GM12872 (cell line): ENCODE results near the gene LIPN.

Source experiments
- TF ChIP-seq, protein P1 (sequence below): IDR thresholded peaks from 3 replicates; pipeline ENCODE4 v1.5.1; 2011; ENCODE audit warnings: low read depth, mild to moderate bottlenecking, low read length, moderate library complexity; ENCODE audit not compliant: insufficient read depth

Gene LIPN, protein sequence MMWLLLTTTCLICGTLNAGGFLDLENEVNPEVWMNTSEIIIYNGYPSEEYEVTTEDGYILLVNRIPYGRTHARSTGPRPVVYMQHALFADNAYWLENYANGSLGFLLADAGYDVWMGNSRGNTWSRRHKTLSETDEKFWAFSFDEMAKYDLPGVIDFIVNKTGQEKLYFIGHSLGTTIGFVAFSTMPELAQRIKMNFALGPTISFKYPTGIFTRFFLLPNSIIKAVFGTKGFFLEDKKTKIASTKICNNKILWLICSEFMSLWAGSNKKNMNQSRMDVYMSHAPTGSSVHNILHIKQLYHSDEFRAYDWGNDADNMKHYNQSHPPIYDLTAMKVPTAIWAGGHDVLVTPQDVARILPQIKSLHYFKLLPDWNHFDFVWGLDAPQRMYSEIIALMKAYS

DNA sequence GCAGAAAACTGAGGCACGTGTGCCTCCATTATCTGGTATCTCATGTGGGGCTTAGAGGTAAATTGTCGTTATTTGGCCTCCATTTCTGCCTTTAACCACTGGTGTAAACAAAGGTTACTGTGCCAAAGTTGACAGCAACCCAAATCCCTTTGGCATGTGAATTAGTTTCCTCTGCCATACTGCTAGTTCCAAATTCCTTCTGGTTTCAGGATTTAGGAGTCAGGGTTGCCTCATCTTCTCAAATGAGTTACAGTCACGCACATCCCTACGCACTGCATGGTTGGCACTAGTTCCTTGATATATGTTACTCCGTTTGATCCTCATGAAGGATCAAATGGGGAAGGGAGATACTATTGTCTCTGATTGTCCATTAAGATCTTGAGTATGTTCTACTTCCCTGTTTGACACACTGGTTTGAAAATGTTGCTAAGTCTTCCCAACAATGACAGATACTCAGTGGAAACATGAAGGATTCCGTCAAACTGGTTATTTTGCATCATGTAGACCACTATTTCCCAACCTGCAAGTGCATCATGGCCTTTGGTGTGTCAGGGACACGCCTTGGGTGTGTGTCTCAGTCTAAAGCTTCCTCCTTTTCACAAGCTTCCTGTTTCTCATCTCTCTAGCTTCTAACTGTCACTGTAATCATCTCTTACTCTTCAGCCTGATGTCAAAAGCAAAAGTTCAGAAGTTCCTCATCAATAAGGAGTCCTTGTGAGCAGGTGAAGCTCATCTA, at the start of gene LIPN:
Gene LIPN (plus strand): TSS at position 655 of the 736 bp plus-strand sequence. CDS start 1,386 bp downstream, outside the sequence.
- TF ChIP-seq, protein P1, sequence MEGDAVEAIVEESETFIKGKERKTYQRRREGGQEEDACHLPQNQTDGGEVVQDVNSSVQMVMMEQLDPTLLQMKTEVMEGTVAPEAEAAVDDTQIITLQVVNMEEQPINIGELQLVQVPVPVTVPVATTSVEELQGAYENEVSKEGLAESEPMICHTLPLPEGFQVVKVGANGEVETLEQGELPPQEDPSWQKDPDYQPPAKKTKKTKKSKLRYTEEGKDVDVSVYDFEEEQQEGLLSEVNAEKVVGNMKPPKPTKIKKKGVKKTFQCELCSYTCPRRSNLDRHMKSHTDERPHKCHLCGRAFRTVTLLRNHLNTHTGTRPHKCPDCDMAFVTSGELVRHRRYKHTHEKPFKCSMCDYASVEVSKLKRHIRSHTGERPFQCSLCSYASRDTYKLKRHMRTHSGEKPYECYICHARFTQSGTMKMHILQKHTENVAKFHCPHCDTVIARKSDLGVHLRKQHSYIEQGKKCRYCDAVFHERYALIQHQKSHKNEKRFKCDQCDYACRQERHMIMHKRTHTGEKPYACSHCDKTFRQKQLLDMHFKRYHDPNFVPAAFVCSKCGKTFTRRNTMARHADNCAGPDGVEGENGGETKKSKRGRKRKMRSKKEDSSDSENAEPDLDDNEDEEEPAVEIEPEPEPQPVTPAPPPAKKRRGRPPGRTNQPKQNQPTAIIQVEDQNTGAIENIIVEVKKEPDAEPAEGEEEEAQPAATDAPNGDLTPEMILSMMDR: no peak

DNA sequence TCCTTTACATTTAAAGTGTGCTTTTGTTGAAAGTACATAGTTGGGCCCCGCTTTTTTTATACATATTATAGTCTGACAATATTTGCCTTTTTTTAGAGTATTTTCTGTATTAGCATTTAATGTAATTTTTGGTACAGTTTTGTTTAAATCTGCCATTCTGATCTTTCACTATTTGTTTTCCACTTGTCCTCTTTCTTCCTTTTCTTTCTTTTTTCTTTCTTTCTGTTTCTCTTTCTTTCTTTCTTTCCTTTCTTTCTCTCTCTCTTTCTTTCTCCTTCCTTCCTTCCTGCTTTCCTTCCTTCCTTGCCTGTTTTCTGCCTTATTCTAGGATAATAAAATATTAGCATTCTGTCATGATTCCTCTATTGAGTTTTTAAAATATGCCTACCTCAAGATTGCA, 44.3 kb upstream of the LIPN start:
- TF ChIP-seq, protein P1: no peak

DNA sequence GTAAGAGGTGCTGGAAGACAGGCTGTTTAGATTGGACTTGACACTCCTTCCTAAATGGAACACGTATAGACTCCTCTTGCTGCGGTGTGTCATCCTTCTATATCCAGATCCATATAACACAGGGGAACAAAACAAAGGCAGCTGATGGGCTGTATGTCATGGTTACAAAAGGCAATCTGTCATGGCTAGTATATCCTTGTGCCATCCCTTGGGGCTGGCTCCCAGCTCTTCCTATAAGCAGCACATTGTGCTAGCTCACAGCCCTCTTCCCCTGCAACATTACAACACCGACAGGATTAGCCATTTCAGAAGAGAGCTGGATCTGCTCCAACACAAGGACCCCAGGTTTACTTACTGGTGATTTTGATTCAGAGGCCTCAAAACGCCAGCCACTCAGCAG, 38.4 kb upstream of the LIPN start:
- TF ChIP-seq, protein P1: no peak

DNA sequence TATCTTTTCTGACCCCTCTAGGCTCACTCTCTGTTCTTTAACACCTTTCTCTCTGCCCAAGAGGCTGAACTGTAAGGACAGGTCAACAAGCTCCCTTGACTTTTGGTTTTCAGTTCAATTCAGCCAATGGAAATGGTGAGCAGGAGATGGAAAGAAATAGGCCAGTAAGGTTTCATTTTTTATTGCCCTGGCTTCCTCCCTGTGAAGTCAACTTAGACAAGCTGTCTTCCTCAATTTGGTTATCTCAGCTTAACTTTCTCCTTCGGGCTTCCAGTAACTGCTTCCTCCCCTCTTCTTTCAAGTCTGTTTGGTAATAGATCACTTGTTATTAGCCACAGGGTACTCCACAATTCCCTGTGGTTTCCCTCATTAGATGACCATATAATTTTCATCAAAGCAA, 34.0 kb upstream of the LIPN start:
- TF ChIP-seq, protein P1: no peak

DNA sequence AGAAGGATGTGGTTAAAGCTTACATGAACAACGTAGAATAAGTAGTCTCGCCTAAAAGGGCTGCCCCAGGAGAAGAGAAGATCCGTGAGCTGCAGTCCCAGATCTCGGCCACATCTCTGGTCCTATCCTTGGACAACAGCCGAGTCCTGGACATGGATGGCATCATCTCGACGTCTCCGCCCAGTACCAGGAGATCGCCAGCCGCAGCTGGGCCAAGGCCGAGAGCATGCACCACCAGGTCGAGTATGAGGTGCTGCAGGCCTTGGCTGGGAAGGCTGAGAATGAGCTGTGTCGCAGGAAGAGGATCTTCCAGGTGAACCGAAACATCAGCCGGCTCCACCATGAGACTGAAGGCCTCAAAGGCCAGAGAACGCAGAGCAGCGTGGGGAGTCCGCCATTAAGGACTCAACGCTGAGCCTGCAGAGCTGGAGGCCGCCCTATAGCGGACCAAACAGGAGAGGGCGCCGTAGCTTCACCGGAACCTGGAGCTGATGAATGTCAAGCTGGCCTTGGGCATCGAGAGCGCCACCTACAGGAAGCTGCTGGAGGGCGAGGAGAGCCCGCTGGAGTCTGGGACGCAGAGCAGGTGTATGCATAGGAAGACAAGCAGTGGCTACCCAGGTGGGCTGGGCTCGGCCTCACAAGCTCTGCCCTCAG, 31.6 kb upstream of the LIPN start:
- TF ChIP-seq, protein P1: peak; percentile 71

DNA sequence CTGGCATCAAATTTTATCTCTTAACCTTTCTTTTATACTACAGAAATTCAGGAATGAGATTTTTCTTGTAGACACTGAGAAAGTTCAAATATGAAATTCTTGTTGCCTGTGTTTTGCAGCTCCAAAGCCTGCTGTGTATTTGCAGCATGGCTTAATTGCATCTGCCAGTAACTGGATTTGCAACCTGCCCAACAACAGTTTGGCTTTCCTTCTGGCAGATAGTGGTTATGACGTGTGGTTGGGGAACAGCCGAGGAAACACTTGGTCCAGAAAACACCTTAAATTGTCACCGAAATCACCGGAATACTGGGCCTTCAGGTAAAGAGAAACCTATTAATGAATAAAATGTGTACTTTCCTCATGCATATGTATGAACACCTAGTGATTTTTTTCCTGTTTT, 29.0 kb upstream of the LIPN start:
- TF ChIP-seq, protein P1: no peak

DNA sequence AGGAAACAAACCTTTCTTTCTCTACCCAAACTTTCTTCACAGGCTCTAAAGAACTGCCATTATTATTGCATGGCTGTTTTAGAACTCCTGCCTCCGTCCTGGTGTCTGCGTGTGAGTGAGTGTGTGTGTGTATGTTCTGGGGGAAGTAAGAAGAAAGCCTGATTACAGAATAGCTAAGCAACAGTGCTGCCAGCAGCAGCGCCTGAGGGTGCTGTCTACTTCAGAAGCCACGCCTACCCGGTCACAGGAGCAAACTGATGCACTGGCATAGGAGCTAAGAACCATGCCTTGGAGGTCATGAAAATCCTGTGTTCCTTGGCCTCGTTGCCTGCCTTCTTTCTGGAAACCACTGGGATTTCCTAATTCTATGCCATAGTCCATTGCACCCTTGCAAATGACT, 28.5 kb upstream of the LIPN start:
- TF ChIP-seq, protein P1: no peak
